Panc1 (cell line): ENCODE data around the gene ERCC6. TPM values are rescaled to one million over a fixed set of nuclear protein-coding genes. Genes with fewer than 3 reads are reported as not detected.

Source experiments
- ATAC-seq: fragments of 200-7000 bp; cut with Tn5 transposase; 2 replicates; pipeline ENCODE4 v1.9.1; 2020; ENCODE audit warnings: mild to moderate bottlenecking, moderate library complexity
- BruUV-seq: library from RNA; stranded (reverse); fragments of 400-500 nt; replicated peaks from 2 replicates; lab custom pipeline; 2021; lab: Mats Ljungman, UMichigan
- CTCF ChIA-PET: fragments of 300-600 bp; sonication (Branson Sonifier 250); formaldehyde crosslinking; loops from one replicate; lab custom pipeline; 2022; ENCODE audit warnings: antibody characterized with exemption; lab: Charles Lee
- POLR2A ChIA-PET: fragments of 300-600 bp; sonication (Branson Sonifier 250); formaldehyde crosslinking; loops from one replicate; lab custom pipeline; 2022; ENCODE audit warnings: antibody characterized with exemption; lab: Charles Lee
- DNase-seq: peaks from one replicate; pipeline ENCODE4 v3.0.0-alpha.2; 2010; ENCODE audit warnings: low read depth, low spot score
- H3K27ac ChIP-seq: 2 replicates; pipeline ENCODE4 v1.5.1; 2011; ENCODE audit warnings: mild to moderate bottlenecking, low read length, inconsistent platforms
- H3K27me3 ChIP-seq: fragments of 200-500 bp; sonication (Bioruptor generic); 2 replicates; pipeline ENCODE4 v1.6.0; 2014; ENCODE audit warnings: low read length, inconsistent platforms; ENCODE audit not compliant: control insufficient read depth, insufficient read depth
- H3K36me3 ChIP-seq: fragments of 200-500 bp; sonication (Bioruptor generic); 2 replicates; pipeline ENCODE4 v1.5.1; 2014; ENCODE audit warnings: inconsistent platforms, mild to moderate bottlenecking, low read length, moderate library complexity; ENCODE audit not compliant: control insufficient read depth, insufficient read depth
- H3K4me1 ChIP-seq: 2 replicates; pipeline ENCODE4 v1.5.1; 2011; ENCODE audit warnings: inconsistent platforms, mild to moderate bottlenecking, low read length, moderate library complexity; ENCODE audit not compliant: control insufficient read depth, insufficient read depth
- H3K4me3 ChIP-seq, 2 experiments: 2 replicates each; pipeline ENCODE4 v1.5.1; 2011 to 2012; ENCODE audit warnings: low read depth in 2 of 2, low read length in 2 of 2, mild to moderate bottlenecking in 2 of 2, inconsistent platforms in 1 of 2, moderate library complexity in 1 of 2
- H3K9me3 ChIP-seq: fragments of 200-500 bp; sonication (Bioruptor generic); 2 replicates; pipeline ENCODE4 v1.5.1; 2014; ENCODE audit warnings: low read depth, mild to moderate bottlenecking, inconsistent platforms, low read length, moderate library complexity; ENCODE audit not compliant: control insufficient read depth, insufficient read depth
- CTCF ChIP-seq: fragments of 450-650 bp; IDR thresholded peaks from 2 replicates; pipeline ENCODE4 v1.5.1; 2017; ENCODE audit warnings: mild to moderate bottlenecking
- POLR2AphosphoS5 ChIP-seq: IDR thresholded peaks from 2 replicates; pipeline ENCODE4 v1.6.1; 2012; ENCODE audit warnings: mild to moderate bottlenecking, low read depth, low read length, moderate library complexity
- SIN3A ChIP-seq: IDR thresholded peaks from 2 replicates; pipeline ENCODE4 v1.6.1; 2012; ENCODE audit warnings: low read depth, mild to moderate bottlenecking, low read length, moderate library complexity, borderline replicate concordance; ENCODE audit not compliant: insufficient read depth
- TCF7L2 ChIP-seq: IDR thresholded peaks from 2 replicates; pipeline ENCODE4 v1.6.1; 2011; ENCODE audit warnings: mild to moderate bottlenecking, low read depth, low read length, inconsistent platforms
- in situ Hi-C: cut with HindIII; loops from 2 replicates; pipeline ENCODE4 v1.10.0; 2016; ENCODE audit warnings: low sequenced_read_pairs, low pct_unique_long_range_greater_than_20kb
- intact Hi-C: fragments of 100-400 bp; cut with micrococcal nuclease; formaldehyde crosslinking; loops from one replicate; pipeline ENCODE4 v1.10.0; 2022; ENCODE audit not compliant: unreplicated experiment
- total RNA-seq: library from RNA; stranded (reverse); gene quantifications from one replicate; pipeline ENCODE4 v1.2.1, GENCODE V29; 2021; ENCODE audit not compliant: unreplicated experiment
- TF ChIP-seq, protein P1 (sequence below), 2 experiments: IDR thresholded peaks; 2 replicates each; pipeline ENCODE4 v1.6.1; 2011 to 2012; ENCODE audit warnings: low read depth in 2 of 2, control low read depth in 1 of 2, low read length in 1 of 2, mild to moderate bottlenecking in 1 of 2, moderate library complexity in 1 of 2; ENCODE audit not compliant: insufficient read depth in 1 of 2

ERCC6 gene
- total RNA-seq, 1 experiment from 2014 or later: 19.1 TPM

DNA sequence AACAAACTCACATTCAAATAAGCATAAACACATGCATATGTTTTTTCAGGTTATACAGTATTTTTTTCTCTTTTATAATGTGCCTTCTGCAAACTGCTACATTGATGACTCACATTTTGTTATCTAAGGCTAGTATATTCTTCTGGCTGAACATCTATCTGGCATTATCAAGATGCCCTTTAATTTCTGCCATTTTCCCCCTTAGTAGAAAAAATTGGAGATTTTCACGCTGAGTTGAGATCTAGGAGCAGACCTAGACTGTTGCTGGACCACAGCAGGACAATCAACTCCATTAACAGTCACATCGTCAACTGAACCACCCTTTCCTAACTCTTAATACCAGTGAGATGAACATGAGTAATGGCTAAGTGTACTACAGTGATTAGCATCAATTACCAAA lies 41.6 kb downstream of the ERCC6 start:
- ChIA-PET CTCF (no interaction called here), POLR2A (no interaction called here)
- TF ChIP-seq SIN3A (no peak), TCF7L2 (no peak), POLR2AphosphoS5 (no peak), CTCF (no peak)
- TF ChIP-seq, protein P1, sequence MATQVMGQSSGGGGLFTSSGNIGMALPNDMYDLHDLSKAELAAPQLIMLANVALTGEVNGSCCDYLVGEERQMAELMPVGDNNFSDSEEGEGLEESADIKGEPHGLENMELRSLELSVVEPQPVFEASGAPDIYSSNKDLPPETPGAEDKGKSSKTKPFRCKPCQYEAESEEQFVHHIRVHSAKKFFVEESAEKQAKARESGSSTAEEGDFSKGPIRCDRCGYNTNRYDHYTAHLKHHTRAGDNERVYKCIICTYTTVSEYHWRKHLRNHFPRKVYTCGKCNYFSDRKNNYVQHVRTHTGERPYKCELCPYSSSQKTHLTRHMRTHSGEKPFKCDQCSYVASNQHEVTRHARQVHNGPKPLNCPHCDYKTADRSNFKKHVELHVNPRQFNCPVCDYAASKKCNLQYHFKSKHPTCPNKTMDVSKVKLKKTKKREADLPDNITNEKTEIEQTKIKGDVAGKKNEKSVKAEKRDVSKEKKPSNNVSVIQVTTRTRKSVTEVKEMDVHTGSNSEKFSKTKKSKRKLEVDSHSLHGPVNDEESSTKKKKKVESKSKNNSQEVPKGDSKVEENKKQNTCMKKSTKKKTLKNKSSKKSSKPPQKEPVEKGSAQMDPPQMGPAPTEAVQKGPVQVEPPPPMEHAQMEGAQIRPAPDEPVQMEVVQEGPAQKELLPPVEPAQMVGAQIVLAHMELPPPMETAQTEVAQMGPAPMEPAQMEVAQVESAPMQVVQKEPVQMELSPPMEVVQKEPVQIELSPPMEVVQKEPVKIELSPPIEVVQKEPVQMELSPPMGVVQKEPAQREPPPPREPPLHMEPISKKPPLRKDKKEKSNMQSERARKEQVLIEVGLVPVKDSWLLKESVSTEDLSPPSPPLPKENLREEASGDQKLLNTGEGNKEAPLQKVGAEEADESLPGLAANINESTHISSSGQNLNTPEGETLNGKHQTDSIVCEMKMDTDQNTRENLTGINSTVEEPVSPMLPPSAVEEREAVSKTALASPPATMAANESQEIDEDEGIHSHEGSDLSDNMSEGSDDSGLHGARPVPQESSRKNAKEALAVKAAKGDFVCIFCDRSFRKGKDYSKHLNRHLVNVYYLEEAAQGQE (IDR thresholded peaks at IDR 0.05; ENCODE audit: insufficient read depth in 1 of 2, low read depth in 2 of 2, low read length in 1 of 2): no peak
- no peak for DNase-seq
- in situ Hi-C loops: no loop called here
- H3K4me3 ChIP-seq: no peak overlapping the region
- no peaks in the 10 kb centered on the region for H3K27me3 ChIP-seq
- intact Hi-C loops: no loop called here
- no peaks in the 10 kb centered on the region for H3K4me1 ChIP-seq
- no peaks in the 10 kb centered on the region for H3K36me3 ChIP-seq
- no peak for ATAC-seq
- no peaks in the 10 kb centered on the region for H3K9me3 ChIP-seq
- no TSS peak for BruUV-seq
- H3K27ac ChIP-seq: no peak overlapping the region

- ChIA-PET POLR2A (no interaction called here), CTCF (no interaction called here)
- ATAC-seq (no peak), DNase-seq (no peak)
- no peaks in the 10 kb centered on the region for H3K36me3 ChIP-seq
- intact Hi-C loops: no loop called here
- H3K9me3 ChIP-seq: no peaks in the 10 kb centered on the region
- no peak overlapping the region for H3K4me3 ChIP-seq
- TF ChIP-seq SIN3A (no peak), CTCF (no peak), POLR2AphosphoS5 (no peak), TCF7L2 (no peak)
- TF ChIP-seq, protein P1 (IDR thresholded peaks at IDR 0.05; ENCODE audit: insufficient read depth in 1 of 2, low read depth in 2 of 2, low read length in 1 of 2): no peak
- no peaks in the 10 kb centered on the region for H3K27me3 ChIP-seq
- BruUV-seq: no TSS peak
- in situ Hi-C loops: no loop called here
- no peak overlapping the region for H3K27ac ChIP-seq
- H3K4me1 ChIP-seq: no peaks in the 10 kb centered on the region
These were observed 50.7 kb downstream of the ERCC6 start for GRCh38 chr10:49488056-49488717.
